AG20443 (cell line): ENCODE results near the gene RPL21.

ENCODE experiments used
- DNase-seq: peaks from one replicate; pipeline ENCODE4 v3.0.0; 2012; ENCODE audit warnings: low spot score, mixed read lengths

The RPL21 gene

GRCh38 chr13:27258637-27259386 lies 7.5 kb downstream of the RPL21 start:
- DNase-seq = no peak

GRCh38 chr13:27259831-27260230 lies 8.5 kb downstream of the RPL21 start:
- no peak for DNase-seq

- no peak for DNase-seq
Measured at GRCh38 chr13:27261396-27261795, 10.0 kb downstream of the RPL21 start.

GRCh38 chr13:27263438-27263837 lies 12.1 kb downstream of the RPL21 start:
- DNase-seq = no peak

GRCh38 chr13:27264181-27264580 lies 12.8 kb downstream of the RPL21 start:
- peak; percentile 71 for DNase-seq

- DNase-seq = no peak
Measured at GRCh38 chr13:27264648-27265047, 13.3 kb downstream of the RPL21 start.

DNA sequence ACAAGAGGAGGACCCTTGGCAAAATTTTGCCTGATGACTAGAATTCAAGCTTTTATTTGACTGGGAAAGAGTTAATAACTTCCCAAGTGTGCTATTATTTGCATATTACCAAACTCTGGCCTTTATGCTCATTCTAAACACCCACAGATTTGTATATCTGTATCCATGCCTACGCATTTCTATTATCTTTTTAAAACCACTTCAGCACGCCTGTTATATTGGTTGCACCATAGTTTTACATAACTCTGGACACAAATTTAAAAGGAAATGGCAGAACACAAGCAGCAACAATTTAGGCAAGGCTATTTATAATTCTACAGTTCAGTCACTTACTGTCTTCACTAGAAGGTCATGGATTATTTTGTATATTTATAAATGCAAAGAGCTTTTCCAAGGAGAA lies 15.6 kb downstream of the RPL21 start:
- no peak for DNase-seq

DNA sequence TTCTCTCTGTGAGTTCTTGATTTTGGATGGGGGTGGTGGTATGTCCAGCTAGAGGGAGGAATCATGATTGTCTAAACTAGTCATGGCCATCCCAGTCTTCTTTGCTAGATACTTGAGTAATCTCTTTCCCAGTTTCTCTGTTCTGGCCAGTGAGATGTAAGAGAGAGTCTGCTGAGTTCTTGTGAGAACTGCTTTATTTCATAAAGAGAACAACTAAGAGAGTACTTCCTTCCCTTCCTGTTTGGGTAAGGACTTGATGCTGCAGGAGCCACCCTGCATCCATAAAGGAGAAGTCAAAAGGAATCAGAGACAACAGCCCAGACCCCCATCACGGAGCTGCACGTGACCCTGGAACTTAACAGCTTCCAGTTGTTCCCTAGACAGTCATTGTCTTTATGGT lies 16.2 kb downstream of the RPL21 start:
- DNase-seq = no peak

- DNase-seq = no peak
Measured at GRCh38 chr13:27269114-27269665, 17.8 kb downstream of the RPL21 start.

DNA sequence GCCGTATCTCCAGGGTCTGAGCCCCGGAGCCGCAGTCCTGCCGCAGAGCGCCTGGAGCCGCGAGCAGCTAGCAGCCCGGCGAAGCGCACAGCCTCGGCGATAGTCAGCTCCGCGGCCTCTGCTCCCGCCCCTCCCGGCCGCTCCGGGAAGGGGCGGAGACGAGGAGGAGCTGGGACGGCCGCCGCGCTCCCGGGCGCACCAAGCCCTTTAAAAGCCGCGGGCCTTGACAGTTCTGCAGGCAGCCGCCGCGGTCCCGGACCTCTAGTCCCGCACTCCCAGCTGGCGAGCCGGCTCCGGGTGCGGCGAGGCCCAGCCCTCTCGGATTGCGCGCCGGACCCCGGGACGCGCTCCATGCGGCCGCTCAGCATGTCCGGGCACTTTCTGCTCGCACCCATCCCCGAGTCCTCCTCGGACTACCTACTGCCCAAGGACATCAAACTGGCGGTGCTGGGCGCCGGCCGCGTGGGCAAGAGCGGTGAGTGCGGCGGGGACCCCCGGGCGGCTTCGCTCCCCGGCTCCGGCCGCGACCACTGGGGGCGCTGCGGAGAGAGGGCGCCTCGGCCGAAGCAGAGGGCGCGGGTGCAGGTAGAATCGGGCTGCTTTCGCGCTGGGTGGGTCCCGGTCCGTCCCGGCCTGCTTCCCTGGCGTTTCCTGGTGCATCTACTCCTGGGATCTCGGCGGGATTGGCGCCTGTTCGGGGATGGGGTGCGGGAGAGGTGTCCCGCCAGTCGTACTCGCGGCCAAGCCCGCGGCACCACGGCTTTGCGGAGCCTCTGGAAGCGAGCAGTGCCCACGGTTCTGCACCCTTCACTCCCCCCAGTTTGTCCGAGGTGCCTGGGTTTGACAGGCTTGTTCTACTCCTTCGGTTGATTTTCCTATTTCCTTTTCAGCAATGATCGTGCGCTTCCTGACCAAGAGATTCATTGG lies 19.5 kb downstream of the RPL21 start, which contains the start of gene RASL11A:
Gene RASL11A (plus strand): TSS at position 237 of the 927 bp plus-strand sequence. CDS start 115 bp downstream, at position 352.
- peak; percentile 94 for DNase-seq

DNA sequence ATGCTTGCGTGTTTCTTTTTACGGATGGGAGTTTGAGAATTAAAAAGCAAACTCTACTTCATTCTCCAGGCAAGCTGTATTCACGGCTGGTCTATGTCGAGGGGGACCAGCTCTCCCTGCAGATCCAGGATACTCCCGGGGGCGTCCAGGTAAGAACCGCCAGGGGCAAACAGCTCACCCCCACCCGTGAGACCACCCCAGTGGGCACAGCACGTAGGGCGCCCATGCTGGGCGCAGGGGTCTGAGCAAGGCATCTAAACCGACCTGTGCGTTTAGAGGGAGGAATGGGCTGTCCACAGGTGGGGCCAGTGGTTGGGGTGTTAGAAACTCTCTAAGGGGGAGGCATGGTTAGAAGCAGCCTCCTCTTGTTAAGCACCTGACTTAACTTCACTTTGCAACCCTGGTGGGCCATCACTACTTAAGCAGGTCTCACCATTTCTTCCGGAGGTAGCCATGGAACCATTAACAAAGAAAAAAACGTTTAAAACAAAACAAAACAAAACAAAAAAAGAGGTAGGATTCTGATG lies 20.3 kb downstream of the RPL21 start:
- no peak for DNase-seq

- DNase-seq = no peak
Measured at GRCh38 chr13:27273658-27274425, 22.5 kb downstream of the RPL21 start.

DNA sequence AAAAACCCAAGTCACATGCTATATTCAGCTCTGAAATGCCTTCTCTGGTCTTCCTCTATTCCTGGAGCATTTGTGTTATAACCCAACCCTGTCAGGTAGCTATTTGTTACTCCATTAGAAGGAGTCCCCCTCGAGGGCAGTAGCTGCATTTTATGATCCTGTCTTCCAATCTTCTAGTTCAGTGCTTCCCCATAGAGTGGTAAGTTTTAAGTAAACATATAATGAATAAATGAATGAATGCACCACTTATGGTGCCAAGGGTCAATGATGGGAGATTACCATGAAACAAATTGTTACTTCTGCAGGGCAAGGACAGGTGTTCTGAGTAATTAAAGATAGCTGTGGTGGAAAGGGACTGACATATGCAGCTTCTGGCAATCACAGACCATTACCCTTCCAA lies 23.3 kb downstream of the RPL21 start:
- no peak for DNase-seq

GRCh38 chr13:27276188-27276587 lies 24.8 kb downstream of the RPL21 start:
- peak; percentile 58 for DNase-seq

DNA sequence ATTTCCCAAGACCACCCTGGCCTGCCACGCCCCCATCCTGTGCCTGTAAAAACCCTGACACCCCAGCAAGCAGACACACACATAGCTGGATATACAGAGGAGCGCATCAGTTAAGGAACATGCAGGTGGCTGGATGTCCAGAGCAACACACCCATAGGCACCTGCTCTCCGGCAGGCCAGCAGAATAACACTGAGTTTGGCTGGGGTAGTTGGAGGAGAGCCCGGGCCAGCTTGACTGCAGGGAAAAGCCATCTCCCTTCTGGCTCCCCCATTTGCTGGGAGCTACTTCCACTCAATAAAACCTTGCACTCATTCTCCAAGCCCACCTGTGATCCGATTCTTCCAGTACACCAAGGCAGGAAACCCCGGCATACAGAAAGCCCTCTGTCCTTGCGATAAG lies 28.1 kb downstream of the RPL21 start:
- DNase-seq = no peak

DNA sequence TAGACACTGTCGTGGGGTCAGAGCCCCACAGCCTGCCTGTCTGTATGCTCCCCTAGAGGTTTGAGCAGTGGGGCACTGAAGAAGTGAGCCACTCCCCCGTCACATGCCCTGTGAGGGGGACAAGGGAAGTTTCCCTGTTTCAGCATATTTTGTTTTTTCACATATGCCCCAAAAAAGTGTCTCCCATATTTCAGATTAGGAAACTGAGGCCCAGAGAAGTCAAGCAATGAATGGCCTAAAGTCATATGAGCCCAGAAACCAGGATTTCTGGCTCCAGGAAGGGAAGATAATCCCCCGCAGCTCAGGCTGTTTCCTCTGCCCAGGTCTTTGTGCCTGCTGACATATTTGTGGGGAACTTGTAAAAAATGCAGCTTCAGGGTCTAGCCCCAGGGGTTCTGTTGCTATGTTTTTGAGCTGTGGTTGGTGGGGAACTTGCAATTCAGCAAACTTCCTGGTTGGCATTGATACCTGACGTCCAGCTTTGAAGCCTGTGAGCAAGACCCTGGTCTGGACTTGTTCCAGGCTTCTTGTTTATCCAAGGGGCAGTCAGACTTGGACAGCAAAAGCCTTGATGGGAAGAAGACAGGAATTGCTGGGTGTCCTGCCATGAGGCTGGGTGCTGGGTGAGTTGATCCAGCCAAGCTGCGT lies 28.8 kb downstream of the RPL21 start:
- no peak for DNase-seq

DNA sequence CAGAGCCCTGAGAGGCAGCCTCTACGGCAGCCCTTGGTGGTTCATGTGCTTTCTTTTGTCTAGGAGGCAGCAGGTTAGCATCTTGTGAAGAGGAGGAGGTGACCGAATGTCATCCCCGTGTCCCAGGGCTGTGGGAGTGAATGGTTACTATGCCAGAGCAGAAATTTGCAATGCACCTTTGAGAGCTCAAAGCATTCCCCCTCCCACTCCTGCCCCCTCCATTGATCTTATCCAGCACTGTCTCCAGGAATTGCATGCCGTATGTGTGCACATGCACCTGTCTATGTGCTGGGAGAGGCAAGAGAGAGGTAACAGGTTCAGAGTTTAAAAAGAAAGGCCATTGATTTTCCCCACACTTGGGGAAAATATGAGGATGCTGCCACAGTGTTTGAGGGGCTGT lies 29.5 kb downstream of the RPL21 start:
- no peak for DNase-seq

DNA sequence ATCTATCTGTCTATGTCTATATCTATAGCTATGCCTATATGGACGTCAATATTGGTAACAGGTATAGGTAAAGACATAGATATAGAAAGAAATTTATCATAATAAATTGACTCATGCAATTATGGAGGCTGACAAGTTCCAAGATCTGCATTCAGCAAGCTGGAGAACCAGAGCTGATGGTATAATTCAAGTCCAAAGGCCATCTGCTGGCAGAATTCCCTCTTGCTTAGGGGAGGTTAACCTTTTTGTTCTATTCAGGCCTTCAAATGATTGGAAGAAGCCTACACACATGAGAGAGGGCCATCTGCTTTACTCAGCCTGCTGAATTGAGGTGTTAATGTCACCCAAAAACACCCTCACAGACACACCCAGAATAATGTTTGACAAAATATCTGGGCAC lies 30.1 kb downstream of the RPL21 start:
- DNase-seq = no peak

DNA sequence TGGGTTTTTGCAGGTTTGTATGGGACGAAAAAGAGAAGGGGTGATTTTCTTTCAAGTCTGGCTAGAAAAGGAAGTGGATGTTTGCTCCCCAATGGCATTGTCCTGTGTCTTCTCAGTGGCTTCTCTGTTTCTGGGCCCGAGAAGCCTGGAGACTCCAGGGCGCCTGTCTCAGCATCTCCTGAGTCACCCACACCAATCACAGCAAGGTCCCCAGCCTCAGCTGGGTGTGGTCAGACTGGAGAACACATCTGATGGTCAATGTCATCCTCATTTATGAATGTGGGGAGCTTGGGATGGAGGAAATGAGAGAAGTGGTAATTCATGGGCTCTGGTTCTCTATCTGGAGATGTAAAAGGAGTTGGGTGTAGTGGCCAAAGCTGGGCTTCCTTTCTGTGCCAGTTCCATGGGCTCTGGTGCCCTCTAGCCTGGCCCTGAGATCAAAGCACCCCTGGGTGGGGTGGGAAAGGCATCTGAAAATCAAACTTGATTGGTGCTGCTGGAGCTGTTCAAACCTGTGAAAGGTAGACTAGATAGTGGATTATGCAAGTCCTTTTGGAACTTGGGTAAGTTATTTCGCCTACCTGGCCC lies 32.6 kb downstream of the RPL21 start:
- DNase-seq = peak; percentile 46

DNA sequence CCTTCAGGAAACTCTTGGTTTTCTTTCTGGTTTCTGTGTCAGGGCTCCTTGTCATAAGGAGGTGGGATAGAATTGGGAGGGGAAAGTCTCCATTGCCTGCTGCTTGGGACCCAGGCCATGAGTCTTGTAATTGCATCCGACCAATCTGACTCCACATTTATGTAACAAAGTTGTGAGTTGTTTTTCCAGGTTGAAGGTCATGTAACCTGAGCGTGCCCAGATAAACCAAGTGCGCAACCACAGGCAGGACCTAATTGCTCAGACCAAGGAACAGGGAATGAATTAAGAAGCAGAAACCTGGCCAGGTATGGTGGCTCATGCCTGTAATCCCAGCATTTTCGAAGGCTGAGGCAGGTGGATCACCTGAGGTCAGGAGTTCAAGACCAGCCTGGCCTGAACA lies 37.0 kb downstream of the RPL21 start:
- no peak for DNase-seq
